CD14-positive monocyte (primary cell): ENCODE results near the gene PRIM2. TPM values are rescaled to one million over a fixed set of nuclear protein-coding genes. Genes with fewer than 3 reads are reported as not detected.
"Not testable (repeated sequence)": the region's sequence is repeated elsewhere in the genome, so short reads cannot be mapped to it uniquely, and the experiment has no call there.

Experiments used
- DNase-seq, 3 donors: peaks; one replicate each; pipeline ENCODE4 v3.0.0-alpha.2; 2011 to 2022
- H2AFZ ChIP-seq: 2 replicates; pipeline ENCODE4 v1.6.0; 2012; ENCODE audit warnings: mild to moderate bottlenecking, low read depth, low read length, inconsistent platforms; ENCODE audit not compliant: insufficient read depth, poor library complexity, severe bottlenecking
- H3K27ac ChIP-seq, 2 donors: 1 replicate in 1 of 2; 2 replicates in 1 of 2; pipeline ENCODE4 v1.5.1; 2012 to 2013; ENCODE audit warnings: low read length in 2 of 2, control low read depth in 1 of 2, inconsistent platforms in 1 of 2, low read depth in 1 of 2, mild to moderate bottlenecking in 1 of 2
- H3K27me3 ChIP-seq, 2 donors: one replicate each; pipeline versions ENCODE4 v1.6.0 to v1.6.1; 2011 to 2013; ENCODE audit warnings: low read length in 2 of 2; ENCODE audit not compliant: control insufficient read depth in 2 of 2, insufficient read depth in 2 of 2
- H3K36me3 ChIP-seq, 2 donors: replicated peaks in 1 of 2; 1 replicate in 1 of 2; 2 replicates in 1 of 2; pipeline versions ENCODE4 v1.5.1 to v1.6.1; 2012 to 2013; ENCODE audit warnings: low read length in 2 of 2, control low read depth in 1 of 2, inconsistent platforms in 1 of 2, mild to moderate bottlenecking in 1 of 2; ENCODE audit not compliant: insufficient read depth in 2 of 2, control insufficient read depth in 1 of 2
- H3K4me1 ChIP-seq, 2 donors: 1 replicate in 1 of 2; 2 replicates in 1 of 2; pipeline versions ENCODE4 v1.5.1 to v1.6.1; 2012 to 2013; ENCODE audit warnings: low read length in 2 of 2, control low read depth in 1 of 2, inconsistent platforms in 1 of 2, mild to moderate bottlenecking in 1 of 2, moderate library complexity in 1 of 2; ENCODE audit not compliant: insufficient read depth in 2 of 2, control insufficient read depth in 1 of 2
- H3K4me2 ChIP-seq: replicated peaks from 2 replicates; pipeline ENCODE3; 2012; ENCODE audit warnings: low read length, moderate library complexity, mild to moderate bottlenecking; ENCODE audit not compliant: poor library complexity, severe bottlenecking; ENCODE audit errors: extremely low read depth
- H3K4me3 ChIP-seq, 3 experiments: fragments of 200-600 bp in 1 of 3; sonication (generic) in 1 of 3; replicated peaks in 1 of 3; 1 replicate in 2 of 3; 2 replicates in 1 of 3; pipeline ENCODE4 v1.5.1; 2011 to 2013; ENCODE audit warnings: low read length in 3 of 3, mild to moderate bottlenecking in 3 of 3, control low read depth in 2 of 3, low read depth in 2 of 3, inconsistent platforms in 1 of 3, moderate library complexity in 1 of 3
- H3K79me2 ChIP-seq: 2 replicates; pipeline ENCODE4 v1.6.0; 2012; ENCODE audit warnings: mild to moderate bottlenecking, control low read depth, inconsistent platforms, low read length, moderate library complexity; ENCODE audit not compliant: insufficient read depth
- H3K9ac ChIP-seq: 2 replicates; pipeline ENCODE4 v1.6.0; 2017; ENCODE audit warnings: low read length, mild to moderate bottlenecking; ENCODE audit not compliant: insufficient read depth, poor library complexity, severe bottlenecking
- H3K9me3 ChIP-seq, 2 donors: replicated peaks in 1 of 2; 1 replicate in 1 of 2; 2 replicates in 1 of 2; pipeline versions ENCODE4 v1.5.1 to v1.6.1; 2012 to 2013; ENCODE audit warnings: low read length in 2 of 2, control low read depth in 1 of 2; ENCODE audit not compliant: control insufficient read depth in 1 of 2, insufficient read depth in 1 of 2
- H4K20me1 ChIP-seq: 2 replicates; pipeline ENCODE4 v1.6.0; 2012; ENCODE audit warnings: mild to moderate bottlenecking, low read length, control low read depth, moderate library complexity; ENCODE audit not compliant: insufficient read depth
- H3K27ac Mint-ChIP-seq, 7 donors: one replicate each; pipeline ENCODE4 v1.8.0; 2020; ENCODE audit warnings: mild to moderate bottlenecking in 7 of 7, mixed read lengths in 7 of 7, moderate library complexity in 6 of 7, inconsistent platforms in 2 of 7
- H3K27me3 Mint-ChIP-seq, 3 donors: one replicate each; pipeline ENCODE4 v1.8.0; 2021 to 2022; ENCODE audit warnings: low read depth in 3 of 3, mild to moderate bottlenecking in 3 of 3, mixed read lengths in 3 of 3, moderate library complexity in 3 of 3, inconsistent platforms in 1 of 3
- H3K36me3 Mint-ChIP-seq, 2 donors: one replicate each; pipeline ENCODE4 v1.8.0; 2020; ENCODE audit warnings: mixed read lengths in 2 of 2, inconsistent platforms in 1 of 2, mild to moderate bottlenecking in 1 of 2
- H3K4me1 Mint-ChIP-seq: one replicate; pipeline ENCODE4 v1.8.0; 2020; ENCODE audit warnings: mild to moderate bottlenecking, mixed read lengths
- H3K4me3 Mint-ChIP-seq, 2 donors: one replicate each; pipeline ENCODE4 v1.8.0; 2020; ENCODE audit warnings: mild to moderate bottlenecking in 2 of 2, mixed read lengths in 2 of 2, moderate library complexity in 1 of 2
- H3K9me3 Mint-ChIP-seq, 7 donors: one replicate each; pipeline ENCODE4 v1.8.0; 2020 to 2022; ENCODE audit warnings: mixed read lengths in 7 of 7, mild to moderate bottlenecking in 6 of 7, moderate library complexity in 6 of 7, inconsistent platforms in 2 of 7
- WGBS: methylation state at CpG from one replicate; pipeline ENCODE4 v1.1.5; 2013; ENCODE audit warnings: missing lambda C conversion rate; ENCODE audit not compliant: insufficient coverage; 5-methylcytosine and 5-hydroxymethylcytosine counted together
- intact Hi-C, 2 donors: fragments of 100-400 bp; cut with micrococcal nuclease; formaldehyde crosslinking; loops; one replicate each; pipeline versions ENCODE4 v1.15.0 to v1.15.1; 2023
- polyA plus RNA-seq, 3 donors: library from polyadenylated mRNA; depleted of rRNA in 1 of 3; unstranded in 2 of 3; stranded (reverse) in 1 of 3; fragments of 300-500 nt in 2 of 3; fragments of >200 nt in 1 of 3; fragmentation: Illumina TruSeq in 2 of 3; gene quantifications; 1 replicate in 2 of 3; 2 replicates in 1 of 3; pipeline ENCODE4 v1.2.3, GENCODE V29; 2012 to 2021
- TF ChIP-seq, protein P1 (sequence below): fragments of 200-600 bp; IDR thresholded peaks from one replicate; pipeline ENCODE4 v1.8.0; 2022; ENCODE audit warnings: antibody characterized with exemption, mild to moderate bottlenecking

The PRIM2 gene
- polyA plus RNA-seq, 3 donors, result 2.8 to 5.1 (median 4.2) TPM

DNA sequence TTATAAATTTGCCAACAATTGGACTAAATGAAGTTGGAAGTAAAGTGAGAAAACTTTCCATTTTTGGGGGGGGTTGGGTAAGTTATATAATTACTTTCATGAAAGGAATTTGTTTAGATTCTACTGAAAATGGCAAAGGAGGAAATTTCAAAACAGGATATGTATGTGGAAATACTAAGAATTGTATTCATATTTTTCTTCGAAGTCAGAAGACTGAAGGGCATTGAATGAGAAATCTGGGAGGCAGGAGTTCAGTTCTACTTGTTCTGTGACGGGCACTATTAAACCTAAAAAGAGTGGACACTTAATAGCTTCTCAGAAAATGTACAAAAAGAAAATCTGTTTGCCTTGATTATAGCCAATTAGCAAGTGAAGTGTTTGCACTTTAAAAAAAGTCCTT is 114.7 kb downstream of the PRIM2 start:
- Histone ChIP-seq H3K9me3 (no peaks in the 10 kb centered on the region), H2AFZ (no peak overlapping the region), H3K4me3 (no peak overlapping the region), H3K36me3 (no peaks in the 10 kb centered on the region), H3K9ac (no peak overlapping the region), H3K27ac (no peak overlapping the region), H3K79me2 (no peaks in the 10 kb centered on the region), H3K4me2 (no peak overlapping the region), H4K20me1 (no peaks in the 10 kb centered on the region), H3K4me1 (peaks cover 11 to 14% of the 10 kb centered on the region in 2 donors), H3K27me3 (no peaks in the 10 kb centered on the region)
- no CpG with 5 or more reads among the region's 2 CpGs for WGBS
- H3K27ac Mint-ChIP-seq, result peak overlapping the region in 2 of 7 donors; percentile 11 to 66
- H3K27me3 Mint-ChIP-seq, result no peaks in the 10 kb centered on the region
- no peaks in the 10 kb centered on the region for H3K9me3 Mint-ChIP-seq
- TF ChIP-seq, protein P1, sequence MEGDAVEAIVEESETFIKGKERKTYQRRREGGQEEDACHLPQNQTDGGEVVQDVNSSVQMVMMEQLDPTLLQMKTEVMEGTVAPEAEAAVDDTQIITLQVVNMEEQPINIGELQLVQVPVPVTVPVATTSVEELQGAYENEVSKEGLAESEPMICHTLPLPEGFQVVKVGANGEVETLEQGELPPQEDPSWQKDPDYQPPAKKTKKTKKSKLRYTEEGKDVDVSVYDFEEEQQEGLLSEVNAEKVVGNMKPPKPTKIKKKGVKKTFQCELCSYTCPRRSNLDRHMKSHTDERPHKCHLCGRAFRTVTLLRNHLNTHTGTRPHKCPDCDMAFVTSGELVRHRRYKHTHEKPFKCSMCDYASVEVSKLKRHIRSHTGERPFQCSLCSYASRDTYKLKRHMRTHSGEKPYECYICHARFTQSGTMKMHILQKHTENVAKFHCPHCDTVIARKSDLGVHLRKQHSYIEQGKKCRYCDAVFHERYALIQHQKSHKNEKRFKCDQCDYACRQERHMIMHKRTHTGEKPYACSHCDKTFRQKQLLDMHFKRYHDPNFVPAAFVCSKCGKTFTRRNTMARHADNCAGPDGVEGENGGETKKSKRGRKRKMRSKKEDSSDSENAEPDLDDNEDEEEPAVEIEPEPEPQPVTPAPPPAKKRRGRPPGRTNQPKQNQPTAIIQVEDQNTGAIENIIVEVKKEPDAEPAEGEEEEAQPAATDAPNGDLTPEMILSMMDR, result no peak
- intact Hi-C loops, result no loop called here
- peak overlapping the region in 1 of 2 donors; percentile 6 for H3K4me3 Mint-ChIP-seq
- peaks cover 2 to 21% of the 10 kb centered on the region in 2 donors for H3K36me3 Mint-ChIP-seq
- no peak for DNase-seq
- peaks cover 29% of the 10 kb centered on the region for H3K4me1 Mint-ChIP-seq

DNA sequence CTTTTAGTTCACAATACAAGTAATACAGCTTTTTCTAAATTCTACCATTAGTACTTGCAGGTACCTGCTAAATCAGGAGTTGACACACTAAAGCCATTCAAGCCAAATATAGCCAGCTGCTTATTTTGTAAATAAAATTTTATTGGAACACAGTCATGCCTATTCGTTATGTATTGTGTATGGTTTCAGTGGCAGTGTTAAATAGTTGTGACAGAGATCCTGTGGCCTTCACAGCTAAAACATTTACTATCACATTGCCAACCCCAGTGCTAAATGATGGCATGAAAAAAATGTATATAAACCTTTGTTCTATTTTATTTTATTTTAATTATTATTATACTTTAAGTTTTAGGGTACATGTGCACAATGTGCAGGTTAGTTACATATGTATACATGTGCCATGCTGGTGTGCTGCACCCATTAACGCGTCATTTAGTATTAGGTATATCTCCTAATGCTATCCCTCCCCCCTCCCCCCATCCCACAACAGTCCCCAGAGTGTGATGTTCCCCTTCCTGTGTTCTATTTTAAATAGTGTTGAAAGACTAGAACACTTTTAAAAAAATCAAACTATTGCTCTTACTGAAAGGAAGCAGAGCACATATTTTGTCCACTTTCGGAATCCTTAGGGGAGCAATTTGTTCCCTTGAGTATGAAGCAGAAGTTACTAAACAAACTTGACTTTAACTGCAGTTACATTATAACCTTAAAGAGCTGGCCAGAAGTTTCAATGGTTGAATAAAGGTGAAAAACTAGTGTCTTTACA is 115.7 kb downstream of the PRIM2 start:
- no CpG with 5 or more reads among the region's 4 CpGs for WGBS

DNA sequence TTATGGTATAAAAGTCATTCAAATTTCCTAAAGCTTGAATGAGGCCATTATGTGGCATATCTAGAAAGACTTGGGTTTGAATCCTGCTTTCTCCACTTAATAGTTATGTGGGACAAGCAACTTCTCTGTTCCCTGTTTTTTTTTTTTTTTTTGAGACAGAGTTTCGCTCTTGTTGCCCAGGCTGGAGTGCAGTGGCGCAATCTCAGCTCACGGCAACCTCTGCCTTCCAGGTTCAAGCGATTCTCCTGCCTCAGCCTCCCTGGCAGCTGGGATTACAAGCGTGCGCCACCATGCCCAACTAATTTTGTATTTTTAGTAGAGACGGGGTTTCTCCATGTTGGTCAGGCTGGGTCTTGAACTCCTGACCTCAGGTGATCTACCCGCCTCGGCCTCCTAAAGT is 116.4 kb downstream of the PRIM2 start:
- peaks cover 2 to 18% of the 10 kb centered on the region in 2 donors for H3K36me3 Mint-ChIP-seq
- H3K9me3 Mint-ChIP-seq, DNase-seq, H3K9ac ChIP-seq, H3K27me3 ChIP-seq, H3K79me2 ChIP-seq, H3K4me3 ChIP-seq, H3K36me3 ChIP-seq, H3K4me3 Mint-ChIP-seq, intact Hi-C loops, H4K20me1 ChIP-seq, H2AFZ ChIP-seq, H3K27me3 Mint-ChIP-seq, H3K9me3 ChIP-seq: not testable (repeated sequence)
- H3K27ac ChIP-seq, result peak overlapping the region in 1 of 2 donors; percentile 30
- peak overlapping the region in 1 of 7 donors; percentile 66 for H3K27ac Mint-ChIP-seq
- peaks cover 11 to 14% of the 10 kb centered on the region in 2 donors for H3K4me1 ChIP-seq
- H3K4me2 ChIP-seq, result peak overlapping the region; percentile 6
- WGBS, result 54% methylated on average over 3 of the region's 9 CpGs
- H3K4me1 Mint-ChIP-seq, result peaks cover 31% of the 10 kb centered on the region

More for the DNA sequence above, 115.7 kb downstream of the PRIM2 start:
- TF ChIP-seq, protein P1, result no peak
- intact Hi-C loops, result no loop called here
- Mint-ChIP-seq H3K36me3 (peaks cover 2 to 18% of the 10 kb centered on the region in 2 donors), H3K9me3 (no peaks in the 10 kb centered on the region), H3K4me3 (no peak overlapping the region), H3K4me1 (peaks cover 30% of the 10 kb centered on the region), H3K27me3 (no peaks in the 10 kb centered on the region), H3K27ac (peak overlapping the region in 1 of 7 donors; percentile 33)
- Histone ChIP-seq H2AFZ (no peak overlapping the region), H3K9ac (peak overlapping the region; percentile 21), H3K36me3 (no peaks in the 10 kb centered on the region), H3K4me2 (peak overlapping the region; percentile 6), H3K4me1 (peaks cover 11 to 14% of the 10 kb centered on the region in 2 donors), H3K9me3 (no peaks in the 10 kb centered on the region), H3K27me3 (no peaks in the 10 kb centered on the region), H3K4me3 (no peak overlapping the region), H4K20me1 (no peaks in the 10 kb centered on the region), H3K79me2 (no peaks in the 10 kb centered on the region), H3K27ac (peak overlapping the region in 1 of 2 donors; percentile 30)
- DNase-seq, result no peak
